Activated CD8-positive, alpha-beta memory T cell treated with anti-CD3 and anti-CD28 coated beads, Interleukin-2, amount 50 U/mL, for 24 hours (primary cell): ENCODE results near the gene SHC3.

Experiments
- DNase-seq: peaks from one replicate; pipeline ENCODE4 v3.0.0-alpha.2; 2020; ENCODE audit errors: extremely low read depth

Gene SHC3

DNA sequence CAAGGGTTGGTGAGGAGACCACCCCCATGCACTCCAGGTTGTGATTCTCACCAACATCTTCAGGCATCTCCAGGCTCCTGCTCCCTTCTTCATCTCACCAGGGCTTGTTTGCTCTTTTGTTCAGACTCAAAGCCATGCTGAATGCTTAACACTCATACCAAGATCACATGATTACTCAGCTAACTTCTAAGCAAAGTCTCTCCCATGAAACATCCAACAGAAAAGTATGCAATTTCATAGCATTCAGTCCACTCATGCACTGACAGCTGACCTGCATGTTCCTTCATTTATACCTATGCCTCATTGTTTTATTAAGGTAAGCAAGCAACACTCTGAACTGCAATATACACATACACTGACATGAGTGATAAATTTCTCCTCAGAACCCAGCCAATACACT is 69.0 kb downstream of the SHC3 start:
- no peak for DNase-seq

- no peak for DNase-seq
Measured at GRCh38 chr9:89107406-89107805, 71.2 kb downstream of the SHC3 start.

- DNase-seq = no peak
Measured at GRCh38 chr9:89106224-89106851, 72.3 kb downstream of the SHC3 start.

DNA sequence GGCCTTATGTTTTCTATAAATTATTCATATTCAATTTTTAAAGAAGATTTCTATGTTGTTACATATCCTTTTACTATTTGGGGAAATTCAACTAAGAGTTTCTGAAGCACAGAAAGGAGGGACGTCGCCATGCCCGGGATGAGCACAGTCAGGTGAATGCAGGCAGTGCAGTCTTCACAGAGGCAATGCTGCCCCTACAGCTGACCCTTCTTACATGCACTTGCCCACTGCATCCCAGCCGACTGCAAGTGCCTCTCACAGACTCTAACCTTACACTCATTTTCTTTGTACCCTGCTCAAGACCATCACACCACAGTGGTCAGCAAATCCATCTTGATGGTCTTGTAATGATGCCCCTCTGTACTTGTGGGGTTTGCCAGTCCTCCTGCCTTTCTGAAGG is 73.8 kb downstream of the SHC3 start:
- no peak for DNase-seq

DNA sequence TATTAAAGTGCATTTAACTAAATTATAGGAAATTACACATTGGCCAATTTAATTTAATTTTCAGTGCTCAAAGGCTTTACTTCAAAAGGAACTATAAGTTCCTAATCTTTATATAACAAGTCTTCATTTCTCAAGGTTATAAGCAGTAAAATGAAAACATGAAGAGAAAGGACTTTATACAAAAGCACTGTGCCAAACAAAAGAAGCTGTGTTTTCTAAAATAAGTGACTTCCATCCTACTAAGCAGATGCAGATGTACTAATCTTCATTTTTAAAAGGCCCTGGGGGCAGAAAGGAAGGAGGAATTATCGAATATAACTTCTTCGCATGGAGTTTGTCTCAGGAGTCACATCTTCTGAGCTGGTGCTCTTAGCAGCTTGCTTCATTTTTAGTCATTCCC is 81.4 kb downstream of the SHC3 start:
- DNase-seq = no peak

GRCh38 chr9:89096807-89097206 is 81.8 kb downstream of the SHC3 start:
- no peak for DNase-seq

GRCh38 chr9:89095761-89096528 is 82.7 kb downstream of the SHC3 start:
- DNase-seq = no peak

DNA sequence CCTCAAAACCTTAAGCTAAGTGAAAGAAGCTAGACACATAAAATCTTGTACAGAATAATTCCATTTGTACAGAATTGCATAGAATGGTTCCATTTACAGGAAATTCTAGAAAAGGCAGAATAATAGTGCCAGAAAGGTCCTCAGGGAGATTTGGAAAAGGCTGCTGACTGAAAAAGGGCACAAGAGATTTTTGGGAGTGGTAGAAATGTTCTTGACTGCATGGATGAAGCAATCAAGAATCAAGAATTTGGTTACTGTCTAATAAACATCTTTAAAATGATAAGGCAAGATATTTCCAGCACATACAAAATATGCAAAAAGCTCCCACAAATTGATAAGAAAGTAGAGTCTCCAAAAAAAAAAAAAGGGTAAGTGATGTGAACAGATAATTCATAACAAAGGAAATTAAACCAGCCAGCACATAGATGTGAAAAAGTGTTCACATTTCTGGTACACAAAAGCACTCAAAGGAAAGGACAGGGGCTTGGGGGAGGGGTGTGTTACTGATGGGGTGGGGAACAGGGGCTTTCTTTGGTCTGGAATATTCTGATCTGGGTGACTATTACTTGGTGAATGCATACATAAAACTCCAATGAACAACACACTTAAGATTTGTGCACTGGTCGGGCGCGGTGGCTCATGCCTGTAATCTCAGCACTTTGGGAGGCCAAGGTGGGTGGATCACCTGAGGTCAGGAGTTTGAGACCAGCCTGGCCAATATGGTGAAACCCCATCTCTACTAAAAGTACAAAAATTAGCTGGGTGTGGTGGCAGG is 85.2 kb downstream of the SHC3 start:
- no peak for DNase-seq

DNA sequence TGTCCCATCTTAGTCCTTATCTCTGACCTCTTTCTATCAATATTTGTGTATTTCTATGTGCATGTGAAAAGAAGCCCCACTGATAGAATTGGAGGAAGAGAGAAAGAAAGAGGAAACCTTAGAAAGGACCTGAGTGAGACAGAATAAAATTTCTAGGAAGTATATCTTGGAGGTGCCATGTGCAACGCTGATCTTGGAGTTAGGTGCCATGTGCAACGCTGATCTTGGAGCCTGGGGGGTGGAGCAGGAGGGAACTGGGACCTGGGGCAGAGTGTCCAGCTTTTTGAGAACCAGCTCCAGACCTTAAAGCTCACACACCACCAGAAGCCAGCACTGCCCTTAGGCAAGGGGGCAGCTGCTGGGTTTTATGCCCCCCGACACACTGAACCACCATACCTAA is 89.4 kb downstream of the SHC3 start:
- no peak for DNase-seq

DNA sequence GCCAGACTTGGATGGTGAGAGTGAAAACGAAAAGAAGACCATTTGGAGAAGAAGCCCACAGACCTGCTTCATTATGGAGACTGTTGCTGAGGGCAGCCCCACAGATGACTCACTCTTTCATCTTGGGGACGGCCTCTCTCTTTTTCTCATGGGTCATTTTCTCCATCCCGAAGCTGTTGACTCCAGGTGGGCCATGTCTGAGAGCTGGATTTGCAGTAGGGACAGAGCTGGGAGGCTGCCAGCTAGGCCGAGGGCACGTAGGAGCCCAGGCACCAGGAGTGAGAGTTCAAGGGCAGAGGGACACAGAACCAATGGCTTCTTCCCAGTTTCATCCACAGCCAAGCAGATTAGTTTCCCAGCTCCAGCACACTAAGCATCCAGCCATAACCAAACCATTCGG is 95.0 kb downstream of the SHC3 start:
- DNase-seq = no peak

DNA sequence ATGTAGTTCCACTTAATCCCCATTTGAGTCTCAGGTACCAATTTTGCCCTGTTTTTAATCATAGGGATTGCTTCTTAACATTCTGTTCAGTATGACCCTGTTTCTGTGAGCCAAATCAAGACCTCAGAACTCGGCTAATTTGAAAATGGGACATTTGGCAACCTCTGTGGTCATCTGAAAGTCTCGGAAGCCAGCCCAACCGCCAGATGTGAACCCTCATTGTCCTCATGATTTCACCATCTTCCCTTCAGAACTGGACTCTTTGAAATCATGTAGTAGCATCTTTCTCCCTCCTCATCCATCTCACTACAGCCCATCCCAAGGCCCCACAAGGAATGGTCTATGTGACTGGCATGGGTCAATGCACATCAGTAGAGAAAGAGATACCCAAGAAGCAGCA is 98.4 kb downstream of the SHC3 start:
- DNase-seq = no peak

- no peak for DNase-seq
Measured at GRCh38 chr9:89079391-89079790, 99.2 kb downstream of the SHC3 start.

- no peak for DNase-seq
Measured at GRCh38 chr9:89078860-89079259, 99.8 kb downstream of the SHC3 start.

DNA sequence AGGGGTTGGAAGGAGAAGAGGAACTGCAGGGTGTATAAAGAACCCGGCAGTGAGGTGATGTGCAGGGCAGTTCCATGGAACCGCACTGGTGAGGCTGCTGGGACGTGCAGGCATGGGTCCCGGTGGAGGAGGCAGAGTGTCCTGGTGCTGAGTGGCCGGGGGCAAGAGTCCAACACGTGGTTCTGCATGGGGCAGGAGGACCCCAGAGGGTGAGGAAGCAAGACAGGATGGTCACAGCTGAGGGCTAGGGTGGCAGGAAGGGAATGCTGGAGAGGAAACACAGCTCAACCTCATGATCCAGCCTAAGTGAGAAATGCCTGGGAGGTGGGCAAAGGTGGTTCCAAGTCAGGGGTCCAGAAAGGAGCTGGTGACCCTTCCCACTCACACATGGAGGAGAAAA is 100.2 kb downstream of the SHC3 start:
- no peak for DNase-seq

DNA sequence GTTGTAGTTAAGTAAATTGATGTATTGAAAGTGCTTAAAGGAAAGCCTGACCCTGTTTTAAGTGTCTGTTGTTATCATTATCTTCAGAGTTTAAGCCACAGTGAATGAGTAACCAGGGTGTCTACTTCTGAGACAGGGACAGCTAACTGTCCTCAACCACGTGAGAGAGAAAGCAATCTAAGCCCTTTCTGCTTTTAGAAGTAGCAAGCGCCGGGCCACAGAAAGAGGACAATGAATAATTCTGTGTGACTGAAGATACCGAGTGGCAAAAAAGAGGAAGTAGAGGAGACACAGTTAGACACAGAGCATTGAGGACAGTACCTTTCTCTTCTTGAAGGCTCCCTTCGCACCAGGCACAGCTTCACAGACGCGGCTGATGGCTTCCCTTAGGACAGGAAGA is 101.1 kb downstream of the SHC3 start:
- DNase-seq = no peak

DNA sequence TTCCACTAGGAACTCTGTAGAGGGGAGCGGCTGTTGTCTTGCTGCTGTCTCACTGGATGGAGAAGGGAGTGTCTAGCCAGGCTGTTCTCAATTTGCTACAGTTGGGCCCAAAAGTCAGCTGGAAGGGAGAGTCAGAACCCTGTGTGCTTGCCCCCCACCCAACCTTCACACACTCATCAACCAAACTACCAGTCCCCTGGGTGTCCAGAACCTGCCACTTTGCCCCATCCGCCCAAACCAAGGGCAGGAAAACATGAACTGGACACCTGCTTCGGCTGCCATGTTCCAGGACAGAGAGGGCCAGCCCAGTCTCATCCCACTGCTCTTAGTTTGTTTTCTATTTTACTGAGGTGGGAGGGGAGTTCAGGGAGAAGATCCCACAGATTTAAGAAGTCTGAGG is 105.2 kb downstream of the SHC3 start:
- DNase-seq = no peak

DNA sequence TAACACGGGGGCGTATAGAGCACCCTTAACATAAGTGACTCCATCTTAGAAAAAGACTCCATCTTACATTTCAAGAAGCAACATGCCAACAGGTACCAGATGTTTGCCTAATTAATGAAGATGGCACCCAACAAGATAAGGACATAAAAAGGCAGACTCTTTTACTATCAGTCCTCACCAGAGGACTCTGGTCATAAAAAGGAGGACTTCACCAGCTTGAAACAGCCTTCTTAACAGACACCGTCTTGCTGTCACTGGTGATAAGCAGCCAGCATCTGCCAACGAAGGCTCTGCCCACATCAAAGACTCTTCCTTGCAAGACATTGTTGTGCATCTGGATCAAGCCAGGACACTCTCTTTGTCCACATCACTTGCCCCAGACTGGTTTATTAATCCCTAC is 107.0 kb downstream of the SHC3 start:
- no peak for DNase-seq

- no peak for DNase-seq
Measured at GRCh38 chr9:89066835-89067234, 111.8 kb downstream of the SHC3 start.

GRCh38 chr9:89065921-89066320 is 112.7 kb downstream of the SHC3 start:
- DNase-seq = no peak

DNA sequence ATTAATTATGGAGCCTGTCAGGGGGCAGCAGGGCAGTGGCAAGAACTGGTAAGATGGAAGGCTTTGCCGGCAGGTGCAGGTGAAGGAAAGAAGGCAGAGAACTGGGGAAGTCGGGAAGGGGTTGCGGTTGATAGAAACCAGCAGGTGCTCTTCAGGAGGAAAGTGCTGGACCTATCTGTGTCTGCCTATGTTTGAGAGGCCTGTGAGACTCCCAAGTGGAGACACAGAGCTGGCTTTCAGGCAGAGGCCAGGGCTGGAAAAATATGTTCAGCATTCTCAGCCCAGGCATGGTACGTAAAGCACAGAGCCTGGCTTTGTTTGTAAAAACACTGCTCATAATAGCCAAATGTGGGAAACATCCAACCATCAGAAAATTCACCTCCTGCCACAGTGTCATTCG is 117.8 kb downstream of the SHC3 start:
- DNase-seq = no peak

GRCh38 chr9:89059925-89060506 is 118.6 kb downstream of the SHC3 start:
- no peak for DNase-seq

- no peak for DNase-seq
Measured at GRCh38 chr9:89058906-89059305, 119.7 kb downstream of the SHC3 start.
